GM06990 (cell line): ENCODE measurements around the gene RNF125.

Source experiments
- DNase-seq: peaks from one replicate; pipeline ENCODE4 v3.0.0-alpha.2; 2011; ENCODE audit not compliant: insufficient read length; ENCODE audit errors: extremely low read depth
- H3K27me3 ChIP-seq: replicated peaks from 2 replicates; pipeline ENCODE4 v1.6.0; 2011; ENCODE audit warnings: low read length; ENCODE audit not compliant: control insufficient read depth, insufficient read depth
- H3K36me3 ChIP-seq: 2 replicates; pipeline ENCODE4 v1.5.1; 2011; ENCODE audit warnings: low read length; ENCODE audit not compliant: control insufficient read depth, insufficient read depth
- H3K4me3 ChIP-seq: replicated peaks from 2 replicates; pipeline ENCODE4 v1.5.1; 2011; ENCODE audit warnings: low read depth, mild to moderate bottlenecking, control low read depth, low read length
- TF ChIP-seq, protein P1 (sequence below): IDR thresholded peaks from 2 replicates; pipeline ENCODE4 v1.5.1; 2011; ENCODE audit warnings: low read length, control low read depth, mild to moderate bottlenecking, inconsistent platforms; ENCODE audit not compliant: insufficient read depth, poor library complexity, severe bottlenecking

RNF125 gene

DNA sequence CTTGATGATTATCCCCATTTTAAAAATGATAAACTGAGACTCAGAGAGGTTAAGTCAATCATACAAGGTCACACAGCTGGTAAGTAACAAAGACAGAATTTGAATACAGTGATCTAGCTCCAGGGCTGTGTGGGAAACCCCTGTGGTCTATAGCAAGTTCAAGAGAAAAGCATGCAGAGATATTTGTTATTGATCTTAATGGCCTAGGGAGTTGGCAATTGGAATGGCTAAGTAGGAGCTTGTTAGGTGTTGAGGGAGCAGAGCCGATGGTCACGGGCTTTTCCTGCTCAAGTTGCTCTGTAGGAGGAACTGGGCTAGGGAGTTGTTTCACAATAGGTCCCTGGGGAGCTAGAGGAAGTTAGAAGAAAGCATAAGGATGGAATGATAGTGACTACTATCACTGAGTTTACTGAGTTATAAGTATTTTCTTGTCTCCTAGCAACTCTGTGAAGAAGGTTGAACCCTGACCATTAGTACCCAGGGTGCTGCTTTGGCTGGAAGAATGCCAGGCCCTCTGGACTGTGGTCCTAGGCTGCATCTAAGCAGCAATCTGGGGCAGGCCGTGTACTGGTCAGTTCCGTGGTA lies 30.0 kb downstream of the RNF125 start:
- TF ChIP-seq, protein P1, sequence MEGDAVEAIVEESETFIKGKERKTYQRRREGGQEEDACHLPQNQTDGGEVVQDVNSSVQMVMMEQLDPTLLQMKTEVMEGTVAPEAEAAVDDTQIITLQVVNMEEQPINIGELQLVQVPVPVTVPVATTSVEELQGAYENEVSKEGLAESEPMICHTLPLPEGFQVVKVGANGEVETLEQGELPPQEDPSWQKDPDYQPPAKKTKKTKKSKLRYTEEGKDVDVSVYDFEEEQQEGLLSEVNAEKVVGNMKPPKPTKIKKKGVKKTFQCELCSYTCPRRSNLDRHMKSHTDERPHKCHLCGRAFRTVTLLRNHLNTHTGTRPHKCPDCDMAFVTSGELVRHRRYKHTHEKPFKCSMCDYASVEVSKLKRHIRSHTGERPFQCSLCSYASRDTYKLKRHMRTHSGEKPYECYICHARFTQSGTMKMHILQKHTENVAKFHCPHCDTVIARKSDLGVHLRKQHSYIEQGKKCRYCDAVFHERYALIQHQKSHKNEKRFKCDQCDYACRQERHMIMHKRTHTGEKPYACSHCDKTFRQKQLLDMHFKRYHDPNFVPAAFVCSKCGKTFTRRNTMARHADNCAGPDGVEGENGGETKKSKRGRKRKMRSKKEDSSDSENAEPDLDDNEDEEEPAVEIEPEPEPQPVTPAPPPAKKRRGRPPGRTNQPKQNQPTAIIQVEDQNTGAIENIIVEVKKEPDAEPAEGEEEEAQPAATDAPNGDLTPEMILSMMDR, result no peak
- H3K27me3 ChIP-seq, result no peaks in the 10 kb centered on the region
- H3K36me3 ChIP-seq, result no peaks in the 10 kb centered on the region
- no peak overlapping the region for H3K4me3 ChIP-seq
- DNase-seq, result peak; percentile 20

DNA sequence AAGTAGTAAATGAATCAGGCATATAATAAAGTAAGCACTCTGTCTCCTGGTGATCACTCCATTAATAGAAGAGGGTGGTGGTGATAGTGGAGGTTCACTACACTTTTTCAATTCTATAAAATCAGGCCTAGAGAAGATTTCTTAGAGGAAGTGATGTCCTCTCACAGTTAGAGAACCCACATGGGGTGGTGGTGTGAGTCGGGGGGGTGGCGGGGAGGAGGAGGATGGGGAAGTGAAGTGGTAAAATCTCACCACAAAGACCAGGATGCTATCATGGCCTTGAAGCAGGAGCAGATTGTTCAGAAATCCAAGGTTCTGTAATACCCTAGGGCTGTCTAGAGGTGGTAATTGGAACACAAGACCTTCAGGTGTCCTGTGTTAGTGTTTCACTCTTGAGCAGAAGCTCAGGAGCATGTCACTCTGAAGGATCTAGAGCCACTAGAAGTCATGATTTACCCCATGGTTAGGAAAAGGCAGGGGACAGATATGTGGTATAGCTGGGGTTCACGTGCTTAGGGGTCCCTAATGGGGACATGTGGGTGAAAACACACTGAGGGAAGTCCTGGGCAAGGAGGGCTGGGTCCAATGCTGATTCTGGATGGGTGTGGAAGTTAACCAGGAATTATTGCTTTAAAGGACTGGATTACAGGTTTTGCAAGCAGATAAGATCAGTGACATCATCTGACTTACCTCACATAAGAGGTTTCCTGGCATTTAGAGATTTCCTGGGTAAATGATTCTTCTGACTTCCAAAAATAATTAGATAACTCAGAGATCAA lies 31.0 kb downstream of the RNF125 start:
- DNase-seq, result peak; percentile 34
- TF ChIP-seq, protein P1, result no peak
- no peaks in the 10 kb centered on the region for H3K27me3 ChIP-seq

DNA sequence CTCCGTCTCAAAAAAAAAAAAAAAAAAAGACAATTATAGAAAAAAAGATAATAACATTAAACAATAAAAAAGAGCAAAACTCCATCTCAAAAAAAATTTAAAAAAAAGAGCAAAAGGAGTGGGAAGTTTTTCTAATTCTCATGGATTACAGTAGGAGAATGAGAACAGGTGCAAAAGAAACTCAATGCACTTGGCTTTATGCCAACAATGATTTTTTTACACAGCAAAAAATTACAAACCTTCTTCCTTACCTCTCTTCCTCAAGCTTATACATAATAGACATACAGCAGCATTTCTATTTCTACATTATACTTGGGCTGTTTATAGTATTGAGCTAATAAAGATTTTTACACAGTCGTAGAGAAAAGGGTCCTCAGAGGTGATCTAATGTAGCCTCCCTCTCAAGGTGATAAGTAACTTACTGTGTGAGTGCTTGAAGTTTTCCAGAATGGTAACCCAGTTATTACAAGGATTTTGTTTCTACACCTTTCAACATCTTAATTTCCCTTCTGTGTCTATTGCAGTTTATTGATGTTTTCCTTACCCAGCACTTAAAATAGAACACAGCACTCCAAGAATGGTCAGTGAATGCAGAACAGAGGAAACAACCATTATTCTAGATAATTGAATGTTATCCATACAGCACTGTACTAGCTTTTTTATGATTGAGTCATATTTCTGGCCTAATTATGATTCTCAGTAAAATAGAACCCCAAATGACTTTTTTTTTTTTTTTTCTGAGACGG lies 38.2 kb downstream of the RNF125 start:
- no peaks in the 10 kb centered on the region for H3K27me3 ChIP-seq
- no peak for DNase-seq
- TF ChIP-seq, protein P1, result no peak
- H3K36me3 ChIP-seq, result no peaks in the 10 kb centered on the region
- no peak overlapping the region for H3K4me3 ChIP-seq

More for the DNA sequence above, 31.0 kb downstream of the RNF125 start:
- Histone ChIP-seq H3K36me3 (no peaks in the 10 kb centered on the region), H3K4me3 (no peak overlapping the region)

DNA sequence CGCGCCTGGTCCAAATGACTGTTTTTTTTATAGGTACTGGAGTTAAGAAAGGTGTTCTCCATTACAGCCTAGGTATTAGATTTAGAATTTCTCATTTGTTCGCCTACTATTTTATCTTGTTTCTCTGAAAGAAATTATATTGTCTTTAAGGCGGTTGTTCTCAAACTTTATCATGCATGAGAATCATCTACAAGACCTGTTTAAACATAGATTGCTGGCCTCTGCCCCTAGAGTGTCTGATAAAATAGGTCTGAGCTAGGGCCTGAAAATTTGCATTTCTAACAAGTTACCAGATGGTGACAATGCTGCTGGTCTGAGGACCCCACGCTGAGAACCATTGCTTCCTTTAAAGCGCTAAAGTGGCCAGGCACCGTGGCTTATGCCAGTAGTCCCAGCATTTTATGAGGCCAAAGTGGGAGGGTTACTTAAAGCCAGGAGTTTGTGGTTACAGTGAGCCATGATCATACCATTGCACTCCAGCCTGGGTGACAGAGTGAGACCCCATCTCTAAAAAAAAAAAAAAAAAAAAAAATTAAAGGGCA lies 39.1 kb downstream of the RNF125 start:
- H3K4me3 ChIP-seq, result no peak overlapping the region
- no peak for DNase-seq
- H3K27me3 ChIP-seq, result no peaks in the 10 kb centered on the region
- TF ChIP-seq, protein P1, result no peak
- H3K36me3 ChIP-seq, result no peaks in the 10 kb centered on the region

DNA sequence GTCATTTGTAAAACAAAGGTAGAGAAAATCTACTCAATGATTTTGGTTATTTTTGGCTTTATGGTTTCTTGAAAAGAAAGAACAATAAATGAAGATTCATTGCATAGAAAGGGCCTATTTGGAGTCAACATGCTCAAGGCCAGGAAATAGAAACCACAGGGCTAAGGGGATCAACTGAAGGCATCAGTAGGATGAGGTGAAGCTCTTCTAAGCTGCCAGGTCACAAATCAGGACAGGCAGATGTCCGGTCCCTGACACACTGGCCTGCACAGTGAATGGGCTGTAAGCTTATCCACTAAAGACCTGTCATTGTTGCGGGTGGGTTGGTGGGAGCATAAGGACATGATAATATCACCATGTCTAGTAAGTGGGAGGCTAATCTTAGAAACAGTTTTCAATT lies 41.4 kb downstream of the RNF125 start:
- Histone ChIP-seq H3K4me3 (no peak overlapping the region), H3K27me3 (no peaks in the 10 kb centered on the region), H3K36me3 (no peaks in the 10 kb centered on the region)
- no peak for DNase-seq
- TF ChIP-seq, protein P1, result no peak
